GM10248 (cell line): ENCODE data around the gene GSG1L.

Experiments used
- CTCF ChIA-PET: fragments of 300-600 bp; sonication (Branson Sonifier 250); formaldehyde crosslinking; extraction: SDS; loops from one replicate; lab custom pipeline; 2021; ENCODE audit warnings: antibody characterized with exemption; lab: Yijun Ruan, JAX
- POLR2A ChIA-PET: fragments of 350-650 bp; sonication (Branson Sonifier 250); formaldehyde crosslinking; extraction: SDS; loops from one replicate; lab custom pipeline; 2020; ENCODE audit warnings: antibody characterized with exemption; lab: Yijun Ruan, JAX
- DNase-seq: peaks from one replicate; pipeline ENCODE4 v3.0.0; 2012; ENCODE audit errors: extremely low spot score
- CTCF ChIP-seq: IDR thresholded peaks from 2 replicates; pipeline ENCODE4 v1.5.1; 2012; ENCODE audit warnings: mild to moderate bottlenecking, low read depth; ENCODE audit errors: extremely low read depth, missing control alignments, control extremely low read depth

The GSG1L gene

GRCh38 chr16:27967169-27967568 lies 96.3 kb downstream of the GSG1L start:
- ChIA-PET POLR2A (no interaction called here), CTCF (no interaction called here)
- TF ChIP-seq CTCF = no peak
- no peak for DNase-seq

GRCh38 chr16:27966756-27967155 lies 96.8 kb downstream of the GSG1L start:
- no peak for DNase-seq
- TF ChIP-seq CTCF = no peak
- CTCF ChIA-PET = no interaction called here

GRCh38 chr16:27965801-27966200 lies 97.7 kb downstream of the GSG1L start:
- ChIA-PET CTCF (no interaction called here), POLR2A (no interaction called here)
- no peak for DNase-seq
- TF ChIP-seq CTCF = no peak

More at GRCh38 chr16:27966756-27967155, 96.8 kb downstream of the GSG1L start:
- POLR2A ChIA-PET = no interaction called here

- DNase-seq = no peak
- no peak for TF ChIP-seq CTCF
- POLR2A ChIA-PET = no interaction called here
- CTCF ChIA-PET = interaction anchor here (2.2 kb wide), 1 partner anchor 9 kb away, joined by 6 read pairs; no protein-coding TSS in a partner anchor
Observed at GRCh38 chr16:27963471-27963965, 100.0 kb downstream of the GSG1L start.

- ChIA-PET POLR2A (no interaction called here), CTCF (interaction anchor here (2.2 kb wide), 1 partner anchor 10 kb away, joined by 6 read pairs; no protein-coding TSS in a partner anchor)
- no peak for TF ChIP-seq CTCF
- no peak for DNase-seq
Observed at GRCh38 chr16:27962197-27962596, 101.3 kb downstream of the GSG1L start.

- TF ChIP-seq CTCF = no peak
- ChIA-PET POLR2A (no interaction called here), CTCF (interaction anchor here (2.2 kb wide), 1 partner anchor 11 kb away, joined by 6 read pairs; no protein-coding TSS in a partner anchor)
- no peak for DNase-seq
Observed at GRCh38 chr16:27961296-27961620, 102.3 kb downstream of the GSG1L start.

GRCh38 chr16:27960619-27961295 lies 102.8 kb downstream of the GSG1L start:
- no peak for TF ChIP-seq CTCF
- no peak for DNase-seq
- CTCF ChIA-PET = no interaction called here
- POLR2A ChIA-PET = no interaction called here
